AG04450 (cell line): ENCODE data around the gene OR5AR1. TPM values are rescaled to one million over a fixed set of nuclear protein-coding genes. Genes with fewer than 3 reads are reported as not detected.

Experiments
- CTCF ChIA-PET: fragments of 300-600, 350-600 bp; formaldehyde crosslinking; extraction: SDS; loops from one replicate; lab custom pipeline; 2022; ENCODE audit warnings: antibody characterized with exemption, inconsistent platforms; lab: Charles Lee
- POLR2A ChIA-PET: fragments of 350-600 bp; formaldehyde crosslinking; extraction: SDS; loops from one replicate; lab custom pipeline; 2021; ENCODE audit warnings: antibody characterized with exemption, inconsistent platforms; lab: Yijun Ruan, JAX
- DNase-seq: peaks from one replicate; pipeline ENCODE4 v3.0.0-alpha.2; 2011; ENCODE audit warnings: low read depth, low spot score
- H3K27ac ChIP-seq: one replicate; pipeline ENCODE4 v1.5.1; 2012; ENCODE audit warnings: low read depth, low read length, control low read depth
- H3K27me3 ChIP-seq: one replicate; pipeline ENCODE4 v1.6.0; 2012; ENCODE audit warnings: low read length; ENCODE audit not compliant: control insufficient read depth, insufficient read depth
- H3K4me3 ChIP-seq: 2 replicates; pipeline ENCODE4 v1.5.1; 2011; ENCODE audit warnings: mild to moderate bottlenecking, low read depth, low read length, control low read depth
- H3K9me3 ChIP-seq: 2 replicates; pipeline ENCODE4 v1.5.1; 2012; ENCODE audit warnings: low read length; ENCODE audit not compliant: control insufficient read depth, insufficient read depth
- polyA minus RNA-seq: library from RNA; depleted of rRNA, polyadenylated mRNA; stranded (reverse); fragments of >200 nt; gene quantifications from 2 replicates; pipeline ENCODE4 v1.2.3, GENCODE V29; 2011; rRNA and poly(A)+ RNA removed
- polyA plus RNA-seq: library from polyadenylated mRNA; depleted of rRNA; stranded (reverse); fragments of >200 nt; gene quantifications from 2 replicates; pipeline ENCODE4 v1.2.3, GENCODE V29; 2011; rRNA removed
- TF ChIP-seq, protein P1 (sequence below): IDR thresholded peaks from 2 replicates; pipeline ENCODE4 v1.5.1; 2011; ENCODE audit warnings: low read depth, low read length, control low read depth, inconsistent platforms

Gene OR5AR1
- not detected in 2 replicates for polyA plus RNA-seq
- not detected in 2 replicates for polyA minus RNA-seq

DNA sequence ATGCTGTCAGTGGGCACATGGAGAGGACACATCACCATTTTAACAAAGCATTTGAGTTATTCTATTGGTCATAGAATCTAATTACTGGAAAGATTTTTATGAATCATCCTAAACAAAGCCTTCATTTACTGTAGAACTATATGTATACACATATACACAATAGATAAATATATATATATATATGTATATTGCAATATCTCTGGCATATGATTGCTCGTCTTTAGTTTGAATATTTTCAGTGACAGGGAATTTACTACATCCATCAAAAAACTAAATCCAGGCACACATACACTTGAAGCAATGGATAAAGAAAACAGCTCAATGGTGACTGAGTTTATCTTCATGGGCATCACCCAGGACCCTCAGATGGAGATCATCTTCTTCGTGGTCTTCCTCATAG is at the start of gene OR5AR1:
Gene OR5AR1 (plus strand): TSS at position 301 of the 400 bp plus-strand sequence. CDS start 0 bp downstream, at position 301.
- CTCF ChIA-PET, result no interaction called here
- no peak for DNase-seq
- H3K27ac ChIP-seq, result no peak within 1 kb of the TSS
- H3K4me3 ChIP-seq, result no peak within 1 kb of the TSS
- TF ChIP-seq, protein P1, sequence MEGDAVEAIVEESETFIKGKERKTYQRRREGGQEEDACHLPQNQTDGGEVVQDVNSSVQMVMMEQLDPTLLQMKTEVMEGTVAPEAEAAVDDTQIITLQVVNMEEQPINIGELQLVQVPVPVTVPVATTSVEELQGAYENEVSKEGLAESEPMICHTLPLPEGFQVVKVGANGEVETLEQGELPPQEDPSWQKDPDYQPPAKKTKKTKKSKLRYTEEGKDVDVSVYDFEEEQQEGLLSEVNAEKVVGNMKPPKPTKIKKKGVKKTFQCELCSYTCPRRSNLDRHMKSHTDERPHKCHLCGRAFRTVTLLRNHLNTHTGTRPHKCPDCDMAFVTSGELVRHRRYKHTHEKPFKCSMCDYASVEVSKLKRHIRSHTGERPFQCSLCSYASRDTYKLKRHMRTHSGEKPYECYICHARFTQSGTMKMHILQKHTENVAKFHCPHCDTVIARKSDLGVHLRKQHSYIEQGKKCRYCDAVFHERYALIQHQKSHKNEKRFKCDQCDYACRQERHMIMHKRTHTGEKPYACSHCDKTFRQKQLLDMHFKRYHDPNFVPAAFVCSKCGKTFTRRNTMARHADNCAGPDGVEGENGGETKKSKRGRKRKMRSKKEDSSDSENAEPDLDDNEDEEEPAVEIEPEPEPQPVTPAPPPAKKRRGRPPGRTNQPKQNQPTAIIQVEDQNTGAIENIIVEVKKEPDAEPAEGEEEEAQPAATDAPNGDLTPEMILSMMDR, result no peak
- peaks cover 7% of the 10 kb centered on the region for H3K9me3 ChIP-seq
- H3K27me3 ChIP-seq, result no peaks in the 10 kb centered on the region
- POLR2A ChIA-PET, result no interaction called here

- peaks cover 10% of the 10 kb centered on the region; the same call in 1 of the 2 replicates for H3K9me3 ChIP-seq
- no peak for DNase-seq
- no peak overlapping the region for H3K27ac ChIP-seq
- TF ChIP-seq, protein P1, result 0 out of 2 replicates have a peak, but pooled peaks have one; percentile 7
- CTCF ChIA-PET, result no interaction called here
- H3K27me3 ChIP-seq, result no peaks in the 10 kb centered on the region
- no peak overlapping the region for H3K4me3 ChIP-seq
- POLR2A ChIA-PET, result no interaction called here
Measured at GRCh38 chr11:56624661-56625110, 38.8 kb upstream of the OR5AR1 start.

GRCh38 chr11:56625946-56626345 is 37.5 kb upstream of the OR5AR1 start:
- CTCF ChIA-PET, result no interaction called here
- no peaks in the 10 kb centered on the region for H3K27me3 ChIP-seq
- no peak overlapping the region for H3K27ac ChIP-seq
- H3K4me3 ChIP-seq, result no peak overlapping the region
- TF ChIP-seq, protein P1, result no peak
- H3K9me3 ChIP-seq, result peaks cover 10% of the 10 kb centered on the region; the same call in 1 of the 2 replicates
- no peak for DNase-seq
- POLR2A ChIA-PET, result no interaction called here

GRCh38 chr11:56632329-56632728 is 31.2 kb upstream of the OR5AR1 start:
- Histone ChIP-seq H3K4me3 (no peak overlapping the region), H3K27me3 (no peaks in the 10 kb centered on the region), H3K27ac (no peak overlapping the region), H3K9me3 (peaks cover 8% of the 10 kb centered on the region)
- CTCF ChIA-PET, result interaction anchor here (0.7 kb wide), 1 partner anchor 16 kb away, joined by 3 read pairs; no protein-coding TSS in a partner anchor
- POLR2A ChIA-PET, result no interaction called here
- DNase-seq, result no peak
- TF ChIP-seq, protein P1, result no peak

GRCh38 chr11:56636861-56637260 is 26.6 kb upstream of the OR5AR1 start:
- CTCF ChIA-PET, result no interaction called here
- no peak overlapping the region for H3K4me3 ChIP-seq
- H3K27ac ChIP-seq, result no peak overlapping the region
- POLR2A ChIA-PET, result no interaction called here
- peaks cover 10% of the 10 kb centered on the region for H3K9me3 ChIP-seq
- H3K27me3 ChIP-seq, result no peaks in the 10 kb centered on the region
- DNase-seq, result no peak
- TF ChIP-seq, protein P1, result no peak
